Fibroblast of skin of right quadriceps (primary cell): Measurements from ENCODE around the gene LAMA4.

Experiments
- DNase-seq: peaks from one replicate; pipeline ENCODE4 v3.0.0-alpha.2; 2013

Gene LAMA4

DNA sequence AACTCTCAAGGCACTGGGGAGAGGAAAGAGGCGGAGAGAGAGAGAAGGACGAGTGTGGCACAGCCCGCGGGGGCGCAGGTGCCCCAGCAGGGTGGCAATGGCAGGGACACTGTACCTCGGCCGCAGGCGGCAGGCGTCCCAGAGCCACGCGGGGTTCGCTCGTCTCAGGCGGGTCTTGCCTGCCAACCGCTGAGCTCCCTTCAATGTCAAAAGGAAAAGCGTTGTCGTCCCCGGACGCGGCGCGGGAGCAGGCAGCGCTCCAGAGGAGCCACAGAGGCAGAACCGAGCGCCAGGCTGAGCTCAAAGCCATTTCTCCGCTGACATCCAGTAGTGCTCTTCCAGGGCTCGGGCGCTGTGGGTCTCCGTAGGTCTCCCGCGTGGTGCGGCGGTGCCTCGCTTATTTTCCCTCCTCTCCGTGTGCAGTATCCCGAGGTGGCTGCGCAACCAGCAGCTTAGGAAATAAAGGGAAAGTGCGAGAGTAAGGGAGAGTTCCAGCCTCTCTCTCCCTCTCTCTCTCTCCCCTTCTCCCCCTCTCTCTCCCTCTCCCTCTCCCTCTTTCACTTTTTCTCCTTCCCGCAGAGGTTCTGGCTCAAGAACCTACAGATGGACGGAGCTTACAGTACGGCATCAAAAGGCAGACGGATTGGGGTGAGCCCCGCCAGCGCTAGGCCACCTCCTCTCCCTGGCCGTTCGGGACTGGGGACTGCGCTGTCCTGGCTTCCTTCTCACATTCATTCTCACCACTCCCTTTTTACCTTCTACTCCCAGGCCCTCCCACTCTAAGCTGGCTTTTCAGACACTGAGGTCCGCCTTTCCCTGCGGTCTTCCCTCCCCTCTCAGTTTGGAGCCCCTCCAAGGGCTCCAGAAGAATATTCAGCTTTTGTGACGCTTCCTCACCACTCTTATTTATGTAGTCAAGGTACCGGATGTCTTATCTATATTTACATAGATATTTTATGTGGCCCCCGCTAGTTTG lies at the start of gene LAMA4:
Gene LAMA4, minus strand, starts transcription at position 727 of the 976 bp plus-strand sequence. Its CDS starts 417 bp downstream, at position 310.
- DNase-seq = peak; percentile 66

DNA sequence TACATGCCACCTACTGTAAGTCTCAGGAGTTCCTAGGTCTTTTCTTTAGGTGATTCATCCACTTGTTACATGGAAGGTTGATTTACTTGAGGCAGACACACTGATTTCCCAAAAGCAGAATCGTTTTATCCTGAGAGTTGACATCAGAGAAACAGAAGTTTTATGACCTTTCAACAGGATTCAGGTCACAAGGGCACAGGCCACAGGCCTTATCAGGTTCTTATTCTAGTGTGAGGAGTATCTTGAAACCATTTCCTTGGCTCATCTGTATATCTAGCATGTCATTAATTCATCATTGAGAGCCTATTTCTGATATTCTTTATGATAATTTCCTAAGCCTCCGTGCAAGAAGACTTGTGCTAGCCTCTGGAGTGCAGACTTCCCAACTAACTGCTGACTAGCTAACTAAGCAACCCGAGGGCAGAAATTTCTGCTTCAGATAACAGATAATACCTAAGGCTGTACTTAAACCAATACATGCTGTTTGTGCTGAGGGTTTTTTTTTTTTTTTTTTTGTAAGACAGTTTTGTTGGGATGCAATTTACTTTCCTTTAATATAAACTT lies 47.9 kb upstream of the LAMA4 start:
- no peak for DNase-seq

DNA sequence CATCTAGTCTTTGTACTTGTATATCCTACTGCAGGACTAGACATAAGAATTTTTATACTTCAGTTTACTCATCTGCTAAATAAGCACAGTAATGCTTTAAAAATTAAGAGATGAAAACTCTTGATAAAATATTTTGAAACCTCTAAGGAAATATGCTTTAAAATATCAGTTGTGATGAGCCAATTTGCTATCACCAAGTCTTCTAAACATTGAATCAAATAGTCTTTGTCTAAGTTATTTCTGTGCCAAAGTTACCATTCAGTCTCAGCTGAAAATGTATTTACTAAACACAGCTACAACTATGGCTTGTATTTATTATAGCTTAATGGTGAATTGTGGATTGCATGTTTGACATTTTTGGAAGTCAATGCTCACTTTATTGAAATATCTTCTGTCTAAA lies 46.5 kb upstream of the LAMA4 start:
- peak; percentile 22 for DNase-seq

- peak; percentile 91 for DNase-seq
These were observed 44.5 kb upstream of the LAMA4 start for GRCh38 chr6:112298816-112299281.

DNA sequence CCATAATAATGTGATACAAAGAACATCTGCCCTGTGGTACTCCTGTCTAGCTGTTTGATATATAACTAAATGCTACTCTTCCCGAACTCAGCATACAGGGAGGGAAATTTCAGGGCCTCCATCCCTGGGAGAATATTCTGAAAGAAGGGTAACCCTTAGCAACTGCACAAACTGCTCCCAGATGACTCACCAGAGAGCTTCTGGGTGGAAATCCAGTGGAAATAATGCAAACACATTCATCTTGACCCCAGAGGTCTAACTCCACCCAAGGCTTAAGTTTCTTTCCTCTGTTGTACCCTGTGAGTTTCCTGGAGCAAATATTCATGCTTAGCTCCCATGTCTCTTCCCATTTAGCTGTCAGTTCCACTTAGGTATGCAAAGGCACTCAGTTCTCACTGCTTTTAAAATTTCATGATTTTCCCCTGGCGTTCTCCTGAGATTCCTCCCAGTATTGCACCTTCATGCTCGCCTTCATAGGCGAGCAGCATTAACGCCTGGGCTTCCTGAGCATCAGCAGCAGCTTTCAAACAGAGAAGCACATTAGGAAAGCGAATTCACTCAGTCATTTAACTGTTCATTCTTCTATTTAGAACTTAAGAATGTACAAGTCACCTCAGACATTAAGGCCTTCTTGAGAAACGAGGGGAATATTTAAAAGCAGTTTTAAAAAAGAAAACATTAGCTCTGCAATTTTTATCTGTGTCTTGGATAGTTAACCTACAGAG lies 43.8 kb upstream of the LAMA4 start:
- DNase-seq = peak; percentile 85

DNA sequence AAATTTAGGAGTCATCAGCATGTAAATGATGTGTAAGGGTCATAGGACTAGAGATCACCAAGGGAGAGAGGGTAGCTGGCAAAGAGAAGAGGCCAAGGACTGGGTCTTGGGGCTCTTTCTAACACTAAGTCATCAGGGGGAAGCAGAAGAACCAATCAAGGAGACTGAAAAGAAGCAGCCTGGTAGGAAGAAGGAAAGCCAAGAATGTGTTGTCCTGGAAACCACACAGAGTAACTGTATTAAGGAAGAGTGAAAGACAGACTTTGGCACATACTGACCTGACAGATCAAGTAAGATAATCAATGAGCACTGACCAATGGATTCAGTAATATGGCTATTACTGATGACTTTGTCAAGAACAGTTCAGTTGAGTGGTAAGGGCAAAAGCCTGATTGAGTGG lies 42.3 kb upstream of the LAMA4 start:
- DNase-seq = no peak

GRCh38 chr6:112296122-112296521 lies 41.8 kb upstream of the LAMA4 start:
- peak; percentile 56 for DNase-seq

DNA sequence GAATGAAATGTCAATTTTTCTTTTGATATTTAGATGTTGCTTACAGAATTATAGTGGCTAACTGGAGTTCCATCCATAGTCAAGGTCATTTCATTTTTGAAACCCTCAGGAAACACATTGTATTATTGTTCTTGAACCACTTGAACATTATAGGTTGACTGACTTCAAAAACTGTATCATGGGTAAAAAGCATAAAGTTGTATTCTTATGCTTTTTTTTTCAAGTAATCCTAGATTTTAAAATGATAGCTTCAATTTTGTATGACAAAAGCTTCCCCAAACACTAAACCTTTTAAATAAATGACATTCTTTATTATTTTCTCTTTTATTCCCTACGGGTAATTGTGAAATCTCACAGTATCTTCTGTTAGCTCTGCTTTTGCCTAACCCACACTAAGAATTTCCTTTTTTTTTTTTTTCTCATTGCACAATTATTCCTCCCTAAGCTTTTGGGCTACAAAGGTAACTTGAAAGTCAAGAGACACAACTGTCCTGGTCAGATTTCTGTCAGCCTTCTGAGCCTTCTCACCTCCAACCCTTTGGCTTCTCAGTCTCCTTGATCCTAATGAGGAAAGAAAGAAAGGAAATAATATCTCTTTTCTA lies 36.9 kb upstream of the LAMA4 start:
- DNase-seq = no peak

GRCh38 chr6:112289038-112289566 lies 34.7 kb upstream of the LAMA4 start:
- peak; percentile 92 for DNase-seq

DNA sequence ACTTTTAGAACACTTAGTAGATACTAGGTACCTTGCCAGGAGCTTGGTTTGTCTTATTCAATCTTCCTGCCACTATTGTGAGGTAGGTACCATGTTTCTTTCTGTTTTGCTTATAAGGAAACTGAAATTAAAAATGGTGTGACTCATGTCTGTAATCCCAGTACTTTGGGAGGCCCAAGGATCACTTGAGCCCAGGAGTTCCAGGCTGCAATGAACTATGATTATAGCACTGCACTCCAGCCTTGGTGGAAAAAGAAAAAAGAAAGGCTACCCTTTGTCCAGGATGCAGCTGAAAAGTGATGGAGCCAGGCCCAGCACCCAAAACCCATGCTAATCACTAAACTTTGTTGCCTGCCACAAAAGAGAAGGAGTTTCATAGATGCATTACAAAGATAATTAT lies 34.1 kb upstream of the LAMA4 start:
- DNase-seq = no peak

- no peak for DNase-seq
These were observed 33.3 kb upstream of the LAMA4 start for GRCh38 chr6:112287577-112288225.

DNA sequence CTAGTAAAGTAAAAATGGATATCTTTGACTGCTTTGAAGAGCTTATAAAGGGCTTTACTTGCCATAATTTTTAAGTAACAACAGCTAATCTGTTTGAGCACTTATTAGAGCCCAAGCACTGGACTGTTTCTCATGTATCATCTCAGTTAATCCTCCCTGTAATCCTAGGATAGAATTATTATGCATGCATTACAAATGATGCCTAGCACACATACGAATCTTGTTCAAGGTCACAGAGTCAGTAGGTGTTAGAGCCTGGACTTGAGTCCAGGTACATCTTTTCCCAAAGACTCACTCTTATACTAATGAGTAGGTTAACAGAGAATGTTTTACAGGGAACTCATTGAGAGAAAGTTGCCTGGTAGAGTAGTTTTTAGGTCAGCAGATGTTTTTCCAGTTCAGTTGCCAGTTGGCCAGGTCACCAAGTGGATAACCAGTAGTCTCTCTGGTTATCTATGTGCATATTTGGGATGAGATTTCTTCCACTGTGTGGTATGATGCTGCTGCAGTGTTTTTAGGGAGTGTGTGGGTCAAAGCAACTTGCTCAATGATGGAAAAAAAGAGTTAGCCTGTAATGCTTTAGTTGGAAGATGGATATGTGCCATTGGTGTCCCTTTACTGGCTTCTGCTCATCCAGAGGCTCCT lies 32.3 kb upstream of the LAMA4 start:
- DNase-seq = no peak

GRCh38 chr6:112286010-112286409 lies 31.6 kb upstream of the LAMA4 start:
- DNase-seq = peak; percentile 38

DNA sequence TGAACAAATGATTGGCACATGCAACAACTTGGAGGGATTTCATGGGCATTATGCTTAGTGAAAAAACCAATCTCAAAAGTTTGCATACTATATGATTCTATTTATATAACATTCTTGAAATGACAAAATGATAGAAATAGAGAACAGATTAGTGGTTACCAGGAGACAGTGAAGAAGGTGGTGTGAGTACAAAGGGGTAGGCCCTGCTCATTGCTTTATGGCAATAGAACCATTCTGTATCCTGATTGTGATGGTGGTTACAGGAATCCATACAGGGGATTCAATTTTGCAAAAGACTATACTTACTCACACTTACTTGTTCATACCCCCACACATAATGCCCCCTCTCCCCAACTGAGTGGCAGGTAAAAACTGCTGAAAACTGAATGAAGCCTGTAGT lies 30.2 kb upstream of the LAMA4 start:
- DNase-seq = no peak

- DNase-seq = no peak
These were observed 29.3 kb upstream of the LAMA4 start for GRCh38 chr6:112283621-112284020.

DNA sequence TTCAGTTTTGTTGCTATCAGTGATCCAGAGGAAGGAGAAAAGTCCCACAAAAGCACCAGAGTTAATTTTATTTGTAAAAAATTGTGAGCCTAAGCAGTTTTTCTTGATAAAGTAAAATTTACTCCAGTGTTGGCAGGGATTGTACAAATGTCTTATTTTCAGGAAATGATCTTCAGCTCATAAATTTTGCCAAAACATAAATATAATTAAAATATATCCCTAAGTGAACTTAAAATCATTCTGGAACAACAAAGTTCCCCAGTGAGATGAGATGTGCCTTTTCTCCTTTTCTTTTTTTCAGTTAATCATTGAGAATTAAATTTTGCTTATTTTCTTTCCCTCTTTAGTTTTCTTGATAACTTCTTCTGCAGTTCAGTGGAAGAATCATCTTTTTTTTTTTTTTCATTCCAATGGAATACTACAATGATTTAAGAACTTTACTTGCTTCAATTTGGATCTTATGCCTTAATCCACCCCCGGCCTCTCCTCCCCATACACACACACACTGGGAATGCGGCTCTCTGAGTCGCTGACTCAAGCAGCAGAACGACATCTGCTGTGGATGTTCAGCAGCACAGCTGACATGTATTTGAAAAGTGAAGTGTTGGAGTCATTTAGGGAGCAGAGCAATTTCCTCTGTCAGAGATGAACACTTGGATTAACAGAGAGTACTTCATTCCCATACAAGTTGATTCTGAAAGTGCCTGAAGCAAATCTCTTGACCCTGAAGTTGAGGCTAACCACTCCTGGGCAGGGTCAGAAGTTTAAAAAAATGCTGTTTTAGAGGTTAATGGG lies 27.7 kb upstream of the LAMA4 start:
- peak; percentile 90 for DNase-seq

GRCh38 chr6:112279031-112279935 lies 24.9 kb upstream of the LAMA4 start:
- DNase-seq = no peak

DNA sequence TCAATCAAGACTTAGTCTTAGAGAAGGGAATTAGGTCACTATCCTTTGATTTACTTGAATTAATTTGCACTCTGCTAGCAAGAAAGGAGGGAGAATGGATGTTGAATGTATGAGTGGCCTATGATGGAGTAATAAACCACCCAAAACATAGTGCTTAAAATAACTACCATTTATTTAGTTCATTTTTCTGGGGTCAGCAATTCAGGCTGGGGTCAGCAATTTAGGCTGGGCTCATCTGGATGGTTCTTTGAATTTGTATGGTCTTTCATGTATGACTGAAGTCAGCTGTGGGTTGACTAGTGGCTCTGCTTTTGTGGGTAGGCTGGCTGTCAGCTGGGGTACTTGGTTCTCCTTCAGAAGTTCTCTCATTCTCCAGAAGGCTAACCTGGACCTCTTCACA lies 21.0 kb upstream of the LAMA4 start:
- DNase-seq = no peak

DNA sequence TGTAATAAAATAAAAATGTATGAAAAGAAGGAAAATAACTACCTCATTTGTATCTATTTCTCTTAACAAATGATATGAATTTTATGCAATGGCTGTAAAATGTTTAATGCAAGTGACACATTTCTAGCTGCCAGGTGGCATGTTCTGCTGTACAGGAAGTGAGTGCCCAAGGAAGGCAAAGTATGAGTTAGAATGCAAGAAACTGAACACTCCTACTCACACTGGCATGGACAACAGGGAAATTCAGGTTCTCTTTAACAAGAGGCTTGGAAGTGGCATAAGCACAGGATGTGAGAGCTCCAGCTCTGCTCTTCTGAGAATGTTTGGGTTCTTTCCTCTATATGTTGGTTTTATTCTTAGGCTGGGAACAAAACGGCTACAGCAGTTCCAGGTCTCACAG lies 20.4 kb upstream of the LAMA4 start:
- no peak for DNase-seq

DNA sequence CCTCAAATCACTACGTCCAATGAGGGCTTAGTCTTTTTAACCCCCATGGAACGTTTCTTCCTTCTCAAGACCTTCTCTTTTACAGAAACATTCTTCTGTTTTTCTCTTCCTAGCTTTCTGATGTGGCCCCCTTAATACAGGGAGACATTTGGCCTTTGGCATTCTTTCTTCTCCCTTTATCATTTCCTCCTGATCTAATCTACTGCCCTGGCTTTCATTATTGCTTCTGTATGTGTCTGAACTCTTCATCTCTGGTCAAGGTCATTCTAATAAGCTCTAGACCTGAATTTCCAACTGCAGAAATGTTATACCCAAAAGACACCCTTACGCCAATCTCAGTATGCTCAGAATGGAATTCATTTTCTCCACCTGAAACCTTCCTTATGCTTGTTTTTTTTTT lies 18.4 kb upstream of the LAMA4 start:
- no peak for DNase-seq
